Inferior parietal cortex (tissue), 1 donor: ENCODE results near the gene EMC9.

ENCODE experiments used
- DNase-seq: peaks from one replicate; pipeline ENCODE4 v3.0.0-alpha.2; 2016; ENCODE audit errors: extremely low spot score

EMC9 gene

DNA sequence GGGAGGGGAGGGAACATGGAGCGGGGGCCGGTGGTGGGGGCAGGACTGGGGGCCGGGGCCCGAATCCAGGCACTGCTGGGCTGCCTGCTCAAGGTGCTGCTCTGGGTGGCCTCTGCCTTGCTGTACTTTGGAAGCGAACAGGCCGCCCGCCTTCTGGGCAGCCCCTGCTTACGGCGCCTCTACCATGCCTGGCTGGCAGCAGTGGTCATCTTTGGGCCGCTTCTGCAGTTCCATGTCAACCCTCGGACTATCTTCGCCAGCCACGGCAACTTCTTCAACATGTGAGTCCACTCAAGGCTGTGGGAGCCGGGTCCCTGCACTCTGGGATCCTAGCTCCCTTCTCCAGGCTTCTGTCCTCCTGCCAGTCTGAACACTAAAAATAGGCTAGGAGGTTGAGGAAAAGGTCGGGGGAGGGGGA lies 9.8 kb downstream of the EMC9 start:
- DNase-seq = no peak

DNA sequence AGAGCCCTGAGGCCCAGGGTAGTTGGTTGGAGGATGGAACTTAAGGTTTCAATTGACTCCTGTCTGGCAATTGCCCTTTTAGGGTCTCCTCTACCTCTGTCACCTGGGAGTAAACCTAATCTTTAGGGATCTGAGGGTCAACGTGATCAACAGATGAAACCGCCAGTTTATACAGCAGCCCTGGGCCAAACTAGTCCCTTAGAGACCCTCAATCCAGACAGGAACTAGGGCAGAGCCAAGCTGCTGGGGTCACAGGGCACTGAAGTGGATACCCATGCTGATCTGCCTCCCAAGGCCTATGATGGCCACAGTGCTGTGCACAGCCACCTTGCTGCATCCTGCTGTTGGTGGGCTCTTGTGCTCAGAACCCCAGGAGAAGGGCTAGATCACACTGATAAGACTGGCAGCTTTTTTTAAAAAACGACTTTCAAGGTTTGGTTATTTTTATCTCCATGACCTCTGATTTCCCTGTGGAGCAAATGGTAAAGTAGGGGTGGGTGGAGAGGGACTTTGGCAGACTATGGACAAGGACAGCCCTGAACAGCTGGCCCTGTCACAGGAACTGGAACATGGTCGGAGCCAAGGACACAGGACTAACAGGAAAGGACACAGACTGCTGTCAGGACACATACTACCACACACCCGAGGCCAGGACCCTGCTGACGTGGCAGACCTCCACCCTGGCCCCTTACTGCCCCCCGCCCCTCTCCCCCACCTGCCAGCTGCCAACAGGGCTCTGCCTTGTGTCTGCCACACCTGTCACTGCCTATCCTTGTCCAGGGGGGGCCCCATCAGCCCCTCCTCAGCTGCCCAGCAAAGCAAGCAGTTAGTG lies 10.5 kb downstream of the EMC9 start:
- no peak for DNase-seq

DNA sequence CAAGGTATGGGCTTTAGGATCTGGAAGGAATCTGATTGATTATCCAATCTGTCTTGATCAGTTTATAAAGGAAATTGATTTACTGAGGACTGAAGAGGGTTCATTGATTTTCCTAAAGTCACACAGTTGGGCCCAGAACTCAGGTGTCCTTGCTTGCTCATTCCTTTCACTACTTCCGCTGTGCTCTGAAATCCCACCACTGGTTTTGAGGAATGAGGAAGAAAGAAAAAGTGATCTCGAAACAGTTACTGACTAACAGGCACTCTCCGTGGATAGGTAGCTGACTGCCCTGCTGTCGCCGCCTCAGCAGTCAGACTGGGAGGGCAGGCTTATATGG lies 11.0 kb downstream of the EMC9 start, which contains the start of gene FITM1:
TSS of gene FITM1 (plus strand) at position 280 of the 337 bp plus-strand sequence. CDS start 905 bp downstream, outside the sequence.
- no peak for DNase-seq

DNA sequence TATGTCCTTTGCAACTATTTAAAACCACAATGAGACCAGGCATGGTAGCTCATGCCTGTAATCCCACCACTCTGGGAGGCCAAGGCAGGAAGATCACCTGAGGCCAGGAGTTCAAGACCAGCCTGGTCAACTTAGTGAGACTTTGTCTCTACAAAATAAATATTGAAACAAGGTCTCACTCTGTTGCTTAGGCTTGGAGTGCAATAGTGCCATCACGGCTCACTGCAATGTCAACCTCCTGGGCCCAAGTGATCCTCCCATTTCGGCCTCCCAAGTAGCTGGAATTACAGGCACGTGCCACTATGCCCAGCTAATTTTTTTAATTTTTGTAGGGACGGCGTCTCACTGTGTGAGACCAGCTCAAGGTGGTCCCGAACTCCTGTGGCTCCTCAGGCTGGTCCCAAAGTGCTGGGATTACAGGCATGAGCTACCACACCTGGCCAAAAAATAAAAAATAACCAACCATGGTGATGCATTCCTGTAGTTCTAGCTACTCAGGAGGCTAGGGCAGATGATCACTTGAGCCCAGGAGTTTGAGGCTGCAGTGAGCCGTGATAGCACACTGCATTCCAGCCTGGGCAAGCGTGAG lies 11.9 kb downstream of the EMC9 start:
- DNase-seq = no peak

DNA sequence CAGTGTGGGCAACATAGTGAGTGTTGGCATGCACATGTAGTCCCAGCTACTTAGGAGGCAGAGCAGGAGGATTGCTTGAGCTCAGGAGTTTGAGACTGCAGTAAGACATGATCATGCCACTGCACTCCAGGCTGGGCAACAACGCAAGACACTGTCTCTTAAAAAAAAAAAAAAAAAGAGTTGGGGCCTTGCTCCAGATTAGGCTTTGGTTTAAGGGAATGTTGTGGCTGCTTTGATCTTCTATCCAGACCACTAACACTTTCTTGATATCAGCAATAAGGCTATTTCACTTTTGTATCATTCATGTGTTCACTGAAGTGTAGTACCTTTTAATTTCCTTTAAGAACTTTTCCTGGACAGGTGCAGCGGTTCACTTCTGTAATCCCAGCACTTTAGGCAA lies 13.7 kb downstream of the EMC9 start:
- no peak for DNase-seq

DNA sequence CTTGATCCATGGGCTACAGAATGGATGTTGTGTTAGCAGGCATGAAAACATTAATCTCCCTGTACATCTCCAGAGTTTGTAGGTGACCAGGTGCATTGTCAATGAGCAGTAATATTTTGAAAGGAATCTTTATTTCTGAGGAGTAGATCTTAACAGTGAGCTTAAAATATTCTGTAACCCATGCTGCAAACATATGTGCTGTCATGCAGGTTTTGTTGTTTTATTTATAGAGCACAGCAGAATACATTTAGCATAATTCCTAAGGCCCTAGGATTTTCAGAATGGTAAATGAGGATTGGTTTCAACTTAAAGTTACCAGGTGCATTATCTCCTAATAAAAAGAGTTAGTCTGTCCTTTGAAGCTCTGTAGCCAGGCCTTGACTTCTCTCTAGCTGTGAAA lies 14.5 kb downstream of the EMC9 start:
- DNase-seq = no peak

DNA sequence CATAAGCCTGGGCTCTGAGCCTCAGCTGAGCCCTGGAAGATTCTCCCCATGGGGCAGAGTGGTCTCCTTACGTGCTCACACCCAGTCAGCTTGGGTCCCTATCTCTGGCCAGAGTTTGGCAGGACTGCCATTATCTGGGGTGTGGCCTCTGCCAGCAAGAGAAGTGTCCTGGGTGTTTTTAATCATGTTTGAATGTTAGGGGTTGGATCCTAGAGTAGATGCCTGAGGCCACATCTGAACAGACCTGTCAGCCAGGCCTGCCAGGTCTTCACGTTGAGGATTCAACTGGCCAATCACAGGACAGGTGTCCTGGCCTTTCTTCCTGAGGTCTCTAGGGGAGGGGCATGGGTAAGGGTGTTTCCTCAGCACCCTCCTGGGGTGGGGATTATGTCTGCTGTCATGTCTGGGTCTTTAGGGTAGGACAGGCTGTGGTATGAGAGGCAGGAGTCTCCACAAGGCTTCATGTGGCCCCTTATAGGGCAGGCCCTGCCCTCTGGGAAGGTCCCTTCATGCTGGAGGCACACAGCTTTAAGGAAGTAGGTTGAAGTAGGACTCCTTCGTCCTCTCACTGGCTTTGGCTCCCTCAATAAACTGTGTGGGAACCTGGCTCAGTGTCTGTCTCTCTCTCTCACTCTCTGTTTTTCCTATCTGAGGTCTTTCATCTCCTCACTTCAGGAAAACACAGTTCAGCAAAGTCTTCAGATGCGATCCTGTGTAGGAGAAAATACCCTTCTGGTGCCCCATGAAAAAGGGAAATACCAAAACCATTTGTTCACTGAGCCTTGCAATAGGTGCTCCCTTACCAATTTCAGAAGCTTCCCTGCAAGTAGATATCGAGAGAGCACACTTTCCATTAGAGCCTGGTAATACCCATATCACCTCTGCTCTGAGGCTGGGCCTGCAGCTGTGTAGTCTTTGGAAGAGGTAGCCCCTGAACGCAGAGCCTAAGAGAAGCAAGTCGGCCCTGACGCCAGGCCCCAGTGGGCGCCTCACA lies 17.7 kb downstream of the EMC9 start:
- DNase-seq = no peak

DNA sequence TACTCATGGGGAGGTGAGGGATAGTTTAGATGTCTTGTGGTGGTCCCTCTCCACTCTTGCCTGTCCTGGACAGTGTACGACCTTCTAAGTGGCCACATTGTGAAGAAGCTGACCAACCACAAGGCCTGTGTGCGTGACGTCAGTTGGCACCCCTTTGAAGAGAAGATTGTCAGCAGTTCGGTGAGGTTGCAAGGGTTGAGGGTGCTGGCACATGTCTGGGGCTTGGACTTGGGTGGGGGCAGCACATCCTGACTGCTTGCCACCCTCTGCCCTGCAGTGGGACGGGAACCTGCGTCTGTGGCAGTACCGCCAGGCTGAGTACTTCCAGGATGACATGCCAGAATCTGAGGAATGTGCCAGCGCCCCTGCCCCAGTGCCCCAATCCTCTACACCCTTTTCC lies 18.5 kb downstream of the EMC9 start:
- DNase-seq = no peak

DNA sequence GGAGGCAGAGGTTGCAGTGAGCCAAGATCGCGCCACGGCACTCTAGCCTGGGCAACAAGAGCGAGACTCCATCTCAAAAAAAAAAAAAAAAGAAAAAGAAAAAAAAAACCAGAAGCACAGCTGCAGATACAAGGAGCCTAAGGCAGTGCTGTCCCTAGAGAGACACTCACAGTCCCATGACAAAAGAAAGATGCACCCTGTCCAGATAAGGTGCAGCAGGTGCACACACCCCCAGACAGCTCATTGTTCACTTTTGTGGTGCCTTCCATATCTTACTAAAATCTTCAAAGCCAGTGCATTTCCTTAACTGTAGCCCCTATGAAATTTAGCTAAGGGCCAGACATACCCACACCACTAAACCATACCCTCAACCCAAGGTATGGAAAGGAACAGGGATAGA lies 19.0 kb downstream of the EMC9 start:
- DNase-seq = no peak

DNA sequence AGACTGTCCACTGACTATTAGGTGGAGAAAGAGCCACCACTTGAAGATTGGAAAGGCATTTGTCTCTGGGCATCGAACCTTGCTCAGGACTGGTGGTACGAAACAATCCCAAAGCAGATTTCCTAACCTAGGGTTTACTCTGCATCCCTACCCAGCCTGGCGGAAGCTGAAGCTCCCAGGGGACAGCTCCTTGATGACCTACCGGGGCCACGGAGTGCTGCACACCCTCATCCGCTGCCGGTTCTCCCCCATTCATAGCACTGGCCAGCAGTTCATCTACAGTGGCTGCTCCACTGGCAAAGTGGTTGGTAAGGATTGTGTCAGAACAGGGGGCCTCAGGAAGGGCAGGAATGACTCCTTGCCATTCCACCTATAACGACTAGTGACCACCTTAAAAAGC lies 20.2 kb downstream of the EMC9 start:
- DNase-seq = no peak

DNA sequence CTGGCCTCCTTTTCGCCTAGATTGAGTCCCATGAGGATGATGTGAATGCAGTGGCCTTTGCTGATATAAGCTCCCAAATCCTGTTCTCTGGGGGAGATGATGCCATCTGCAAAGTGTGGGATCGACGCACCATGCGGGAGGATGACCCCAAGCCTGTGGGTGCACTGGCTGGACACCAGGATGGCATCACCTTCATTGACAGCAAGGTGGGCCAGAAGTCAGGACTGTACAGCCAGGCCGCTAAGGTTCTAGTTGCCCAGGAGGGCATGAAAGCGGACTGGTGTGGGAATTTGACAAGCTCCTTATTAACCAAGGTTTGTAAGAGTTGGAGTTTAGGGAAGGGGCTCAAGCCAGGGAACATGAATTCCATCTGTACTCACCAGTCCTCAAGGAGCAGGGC lies 21.7 kb downstream of the EMC9 start:
- no peak for DNase-seq

DNA sequence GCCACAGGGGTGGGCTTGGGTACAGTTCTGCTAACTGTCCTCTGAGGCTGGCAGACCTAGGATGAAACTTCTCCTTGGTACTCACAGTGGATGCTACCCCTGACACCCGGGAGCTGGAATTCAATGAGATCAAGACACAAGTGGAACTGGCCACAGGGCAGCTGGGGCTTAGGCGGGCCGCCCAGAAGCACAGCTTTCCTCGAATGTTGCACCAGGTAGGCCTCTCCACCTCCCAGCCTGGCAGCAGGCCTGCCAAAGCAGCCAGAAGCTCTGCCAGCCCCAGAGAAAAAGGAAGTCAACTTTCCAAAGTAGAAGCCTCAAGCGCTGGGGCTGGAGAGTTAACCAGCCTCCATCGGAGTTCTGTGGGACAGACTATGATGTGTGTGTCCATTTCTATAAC lies 24.2 kb downstream of the EMC9 start:
- DNase-seq = no peak

DNA sequence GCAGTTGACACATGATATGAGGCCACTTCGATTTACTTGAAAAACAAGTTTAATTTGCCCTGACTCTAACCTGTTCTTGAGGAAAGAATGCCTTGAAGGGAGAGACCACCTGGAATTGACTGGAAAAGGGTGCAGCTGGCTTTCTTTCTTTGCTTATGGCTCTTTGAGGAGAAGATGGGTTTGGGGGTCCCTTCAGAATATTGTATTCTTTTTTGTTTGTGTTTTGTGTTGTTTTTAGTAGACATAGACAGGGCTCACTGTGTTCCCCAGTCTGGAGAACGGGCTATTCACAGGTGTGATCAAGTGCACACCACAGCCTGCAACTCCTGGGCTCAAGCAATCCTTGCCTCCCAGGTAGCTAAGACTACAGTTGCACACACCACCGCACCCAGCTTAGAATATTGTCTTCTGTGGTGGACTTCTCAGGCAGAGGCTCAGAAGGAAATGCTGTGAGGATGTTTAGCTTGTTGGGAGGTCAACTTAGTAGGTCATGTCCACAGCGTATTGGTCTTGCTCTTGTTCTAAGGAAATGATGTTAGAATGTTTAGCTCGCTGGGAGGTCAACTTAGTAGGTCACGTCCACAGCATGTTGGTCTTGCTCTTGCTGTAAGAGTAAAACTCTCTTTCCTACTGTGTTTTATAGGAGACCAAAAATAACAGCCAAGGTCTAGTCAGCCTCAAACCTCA lies 25.1 kb downstream of the EMC9 start:
- DNase-seq = no peak

DNA sequence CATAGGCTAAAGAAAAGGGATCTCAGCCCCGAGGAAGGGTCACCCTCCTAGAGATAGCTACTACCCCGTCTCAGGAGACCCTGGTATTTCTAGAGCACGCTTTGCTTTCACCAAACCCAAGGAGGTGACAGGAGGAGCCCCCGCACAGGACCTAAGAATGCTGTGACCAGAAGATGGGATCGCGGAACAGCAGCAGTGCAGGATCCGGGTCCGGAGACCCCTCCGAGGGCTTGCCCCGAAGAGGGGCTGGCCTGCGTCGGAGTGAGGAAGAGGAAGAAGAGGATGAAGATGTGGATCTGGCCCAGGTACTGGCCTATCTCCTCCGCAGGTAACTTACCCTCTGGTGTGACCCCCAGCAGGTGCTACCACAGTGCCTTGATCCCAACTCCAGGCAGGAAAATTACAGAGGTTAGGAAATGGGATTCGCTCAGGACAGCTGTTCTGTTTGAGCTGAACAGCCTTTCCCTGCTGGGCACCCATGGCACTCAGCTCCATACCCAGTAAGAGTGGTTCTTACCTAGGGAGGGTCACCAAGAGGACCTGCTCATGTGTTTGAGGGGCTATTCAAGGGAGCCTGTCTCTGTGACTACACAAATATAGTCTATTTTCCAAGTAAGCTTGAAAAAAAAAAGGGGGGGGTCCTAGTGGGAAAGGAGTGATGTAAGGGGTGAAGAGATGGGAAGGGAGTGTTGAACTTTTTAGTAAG lies 25.8 kb downstream of the EMC9 start:
- DNase-seq = no peak

DNA sequence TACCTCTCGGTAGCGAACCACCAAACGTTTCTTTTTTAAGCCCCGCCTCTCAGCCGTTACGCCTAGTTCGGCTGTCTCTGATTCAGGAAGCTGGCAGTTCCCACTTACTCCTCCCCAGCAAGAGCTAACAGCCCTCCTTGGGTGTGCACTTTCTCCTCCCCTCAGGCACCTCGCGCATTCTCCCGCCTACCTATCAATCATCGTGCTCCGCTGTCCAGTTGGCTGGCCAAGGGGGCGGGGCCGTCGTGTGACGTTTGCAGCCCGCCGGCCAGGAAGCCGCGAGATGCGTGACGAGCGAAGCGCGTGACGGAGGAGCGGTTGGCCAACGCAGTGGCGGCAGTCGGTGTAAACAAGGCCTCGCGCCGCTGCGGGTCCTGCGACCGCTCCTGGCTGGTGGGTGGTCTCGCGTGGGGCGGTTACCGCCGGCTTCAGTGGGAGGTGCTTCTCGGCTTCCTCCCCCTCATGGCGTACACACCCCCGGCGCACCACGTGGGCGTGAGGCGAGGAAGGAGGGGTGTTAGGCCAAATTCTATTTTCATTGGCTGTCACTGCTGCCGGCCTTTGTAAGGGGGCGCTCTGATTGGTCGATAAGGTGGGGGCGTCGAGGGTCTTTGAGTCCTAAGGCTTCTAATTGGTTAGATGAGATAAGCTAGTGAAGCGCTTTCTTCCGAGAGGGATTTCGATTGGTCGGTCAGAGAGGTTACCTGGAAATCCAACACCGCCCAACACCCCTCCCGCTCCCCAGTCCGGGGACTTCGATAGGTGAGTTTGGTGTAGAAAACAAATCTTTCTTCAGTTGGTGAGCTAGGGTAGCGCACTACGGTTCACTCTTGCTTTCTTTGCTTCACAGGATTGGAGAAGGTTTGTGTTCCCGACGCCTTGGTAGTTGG lies 26.6 kb downstream of the EMC9 start, which contains the start of the genes DCAF11 and NRL:
TSS of gene DCAF11 (plus strand) at position 246 of the 890 bp plus-strand sequence. CDS start 818 bp downstream, outside the sequence.
TSS of gene NRL (minus strand) at position 418 of the 890 bp plus-strand sequence. CDS start 32,101 bp downstream, outside the sequence.
- peak; percentile 98 for DNase-seq

DNA sequence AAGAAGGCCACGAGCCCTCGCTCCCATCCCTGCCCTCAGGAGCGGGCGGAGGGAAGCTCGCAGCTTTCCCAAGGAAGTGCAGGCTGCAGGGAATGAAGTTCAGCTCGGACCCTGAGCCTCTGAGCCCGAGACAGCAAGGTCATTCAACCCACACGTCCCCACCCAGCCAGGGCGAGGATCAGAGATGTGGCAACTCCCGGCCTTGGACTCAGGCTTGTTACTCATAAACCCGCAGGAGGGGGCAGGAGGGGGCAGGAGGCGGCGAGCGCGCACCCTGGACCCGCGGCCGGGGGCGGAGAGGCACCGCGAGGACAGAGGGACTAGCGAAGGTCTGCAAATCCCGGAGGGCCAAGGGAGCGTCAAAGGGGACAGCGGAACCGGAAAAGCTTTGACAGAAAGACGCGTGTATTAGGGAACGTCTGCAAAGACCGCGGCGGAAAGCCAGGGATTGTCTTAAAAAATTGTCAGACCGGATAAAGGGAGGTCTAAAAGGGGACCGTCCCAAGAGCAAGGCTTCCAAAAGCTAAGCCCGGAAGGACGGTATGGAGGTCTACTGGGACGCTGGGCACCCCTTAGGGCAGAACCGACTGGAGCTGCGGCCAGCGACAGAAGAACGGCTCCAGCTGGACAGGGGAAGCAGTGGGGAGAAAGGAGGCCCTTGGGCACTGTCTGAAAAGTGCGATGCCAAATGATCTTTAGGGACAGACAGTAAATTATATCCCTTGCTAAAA lies 27.4 kb downstream of the EMC9 start:
- DNase-seq = peak; percentile 89

DNA sequence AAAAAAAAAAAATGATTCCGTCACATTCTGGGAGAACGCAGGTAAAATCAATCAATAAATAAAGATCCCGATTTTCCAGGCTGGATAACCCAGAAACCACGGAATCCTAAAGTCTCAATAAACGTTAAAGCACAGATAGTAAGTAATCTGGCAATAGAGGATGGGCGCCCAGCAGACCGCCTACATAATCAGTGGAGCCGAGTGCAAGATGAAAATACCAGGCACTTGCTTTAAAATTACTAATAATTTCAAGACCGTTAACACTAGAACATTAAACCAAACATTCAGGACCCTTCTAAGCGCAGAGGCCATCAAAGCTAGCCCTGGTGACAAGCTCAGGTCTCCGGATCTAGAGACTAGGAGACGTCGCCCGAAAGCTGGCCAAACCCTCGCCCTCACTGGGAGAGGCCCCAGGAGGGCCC lies 28.0 kb downstream of the EMC9 start:
- DNase-seq = no peak

DNA sequence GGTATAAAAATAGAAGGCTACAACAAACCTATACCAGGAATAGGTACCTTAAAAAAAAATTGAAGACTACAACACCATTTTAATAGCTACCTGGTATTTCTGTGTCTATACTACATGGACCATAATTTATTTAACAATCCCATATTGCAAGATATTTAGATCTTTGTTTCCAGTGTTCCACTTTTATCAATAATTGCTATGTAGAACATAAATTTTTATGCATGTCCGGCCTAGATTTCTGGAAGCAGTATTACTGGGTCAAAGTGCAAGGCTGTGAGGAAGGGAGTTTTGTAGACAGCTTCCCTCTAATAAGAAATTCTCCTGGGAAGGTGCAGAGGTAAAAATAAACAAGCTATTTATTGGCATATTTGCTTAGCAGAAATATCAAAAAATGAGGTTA lies 30.9 kb downstream of the EMC9 start:
- no peak for DNase-seq

DNA sequence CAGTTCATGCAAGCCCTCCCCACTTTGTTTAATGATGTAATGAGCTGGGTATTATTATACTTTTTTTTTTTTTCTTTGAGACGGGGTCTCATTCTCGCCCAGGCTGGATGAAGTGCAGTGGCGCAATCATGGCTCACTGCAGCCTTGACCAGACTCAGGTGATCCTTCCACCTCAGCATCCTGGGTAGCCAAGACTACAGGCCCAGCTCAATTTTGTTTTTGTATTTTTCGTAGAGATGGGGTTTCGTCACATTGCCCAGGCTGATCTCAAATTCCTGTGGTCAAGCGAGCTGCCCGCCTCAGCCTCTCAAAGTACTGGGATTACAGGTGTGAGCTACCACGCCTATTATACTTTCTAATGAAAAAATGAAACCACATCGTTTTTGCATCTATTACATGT lies 31.3 kb downstream of the EMC9 start:
- no peak for DNase-seq
